MV-4-11 (cell line): Measurements from ENCODE around the gene TIAM1.

ENCODE experiments used
- DNase-seq: peaks from one replicate; lab custom pipeline; 2025; lab: John Stamatoyannopoulos, UW

The TIAM1 gene

GRCh38 chr21:31173881-31174555, 170.0 kb downstream of the TIAM1 start:
- DNase-seq: no peak

DNA sequence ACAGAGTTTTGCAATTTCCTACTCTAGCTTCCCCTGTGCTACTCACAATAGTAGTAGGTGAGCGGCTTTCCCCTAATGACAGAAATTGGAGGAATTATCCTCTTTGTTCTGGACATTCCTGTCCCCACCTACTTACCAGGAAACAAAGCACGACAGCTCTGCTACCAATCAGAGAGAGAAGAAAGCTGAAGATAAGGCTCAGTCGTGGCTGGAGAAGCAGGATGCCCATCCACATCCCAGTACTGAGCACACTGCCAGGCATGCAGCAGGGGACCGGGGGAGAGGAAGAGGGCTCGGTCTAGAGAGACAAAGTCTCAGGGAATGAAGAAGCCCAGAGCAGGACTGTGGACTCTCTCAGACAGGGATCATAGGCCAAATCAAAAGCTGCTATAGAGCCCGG, 171.7 kb downstream of the TIAM1 start:
- no peak for DNase-seq

DNA sequence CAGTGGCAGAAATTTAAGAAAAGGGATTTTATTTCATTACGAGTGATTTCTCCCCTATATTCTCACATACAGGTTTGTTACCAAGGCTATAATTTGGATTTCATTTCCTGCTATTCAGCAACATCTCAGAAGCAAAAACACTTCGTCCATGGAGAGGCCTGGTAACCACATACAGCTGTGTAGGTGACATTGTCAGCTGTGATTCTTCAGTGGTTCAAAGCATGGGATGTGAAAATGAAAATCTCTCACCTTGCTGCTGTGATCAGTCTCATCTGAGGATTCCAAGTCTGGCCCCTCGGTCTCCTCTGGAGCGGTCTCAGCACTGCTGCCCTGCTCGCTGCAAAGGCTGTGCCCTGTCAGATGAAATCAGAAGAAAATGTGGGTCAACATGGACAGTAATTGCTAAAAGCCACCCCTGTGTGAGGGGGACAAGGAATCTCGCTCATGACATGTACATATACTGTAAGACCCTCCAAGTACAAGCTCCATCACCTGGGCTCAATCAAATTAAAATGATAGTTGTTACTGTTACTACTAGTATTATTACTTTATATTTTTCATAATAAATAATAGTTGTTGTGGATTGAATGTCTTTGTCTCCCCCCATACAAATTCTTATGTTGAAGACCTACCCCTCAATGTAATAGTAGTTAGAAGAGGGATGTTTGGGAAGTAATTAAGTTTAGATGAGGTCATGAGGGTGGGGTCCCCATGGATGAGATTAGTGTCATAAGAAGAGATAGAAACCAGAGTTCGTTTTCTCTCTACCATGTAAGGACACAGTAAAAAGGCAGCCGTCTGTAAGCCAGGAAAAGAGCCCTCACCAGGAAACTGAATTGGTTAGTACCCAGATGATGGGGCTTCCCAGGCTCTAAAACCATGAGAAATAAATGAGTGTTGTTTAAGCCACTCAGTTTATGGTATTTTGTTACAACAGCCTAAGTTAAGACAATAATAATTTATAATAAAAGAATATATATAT, 179.1 kb downstream of the TIAM1 start:
- no peak for DNase-seq

GRCh38 chr21:31162827-31163226, 181.2 kb downstream of the TIAM1 start:
- DNase-seq: no peak

DNA sequence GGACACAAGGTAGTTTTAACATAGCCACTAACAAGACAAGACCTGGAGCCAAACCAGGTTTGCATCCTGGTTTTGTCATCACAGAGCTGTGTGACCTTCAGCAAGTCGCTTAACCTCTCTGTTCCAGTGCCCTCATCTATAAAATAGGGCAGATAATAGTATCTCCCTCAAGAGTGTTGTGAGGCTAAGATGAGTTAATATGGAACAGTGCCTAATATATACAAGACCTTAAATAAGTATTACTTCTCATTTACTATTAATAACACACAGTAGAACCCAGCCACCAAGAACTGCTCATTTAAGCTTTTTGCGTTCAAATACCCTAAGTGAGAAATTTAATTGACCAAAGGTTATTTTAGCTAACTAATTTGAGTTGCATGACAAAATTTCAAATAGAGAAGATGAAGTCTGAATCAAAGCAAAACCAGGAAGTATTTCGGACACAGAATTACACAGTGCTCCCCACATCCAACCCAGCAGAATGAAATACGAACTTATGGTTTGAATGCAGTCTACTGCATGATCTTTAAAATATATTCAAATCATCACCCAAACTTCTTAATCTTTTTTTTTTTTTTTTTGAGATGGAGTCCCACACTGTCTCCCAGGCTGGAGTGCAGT, 181.9 kb downstream of the TIAM1 start:
- DNase-seq: no peak

DNA sequence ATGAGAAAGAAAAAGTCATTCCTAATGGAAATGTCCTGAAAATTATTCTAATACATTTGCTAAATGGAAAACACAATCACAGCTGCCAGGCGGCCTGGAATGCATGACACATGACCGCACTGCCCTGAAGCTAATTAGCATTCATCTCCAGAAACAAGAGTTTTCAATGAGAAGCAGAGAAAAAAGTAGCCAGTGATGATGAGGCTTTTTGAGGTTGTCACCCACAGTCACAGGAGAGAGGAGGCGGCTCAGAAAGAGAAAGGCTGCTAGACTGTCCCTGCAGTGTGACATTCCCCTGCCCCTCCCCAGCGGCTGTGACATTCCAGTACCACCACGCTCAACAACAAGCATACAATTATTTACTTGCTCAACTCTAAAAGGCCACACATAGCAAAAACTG, 182.9 kb downstream of the TIAM1 start:
- DNase-seq: no peak

DNA sequence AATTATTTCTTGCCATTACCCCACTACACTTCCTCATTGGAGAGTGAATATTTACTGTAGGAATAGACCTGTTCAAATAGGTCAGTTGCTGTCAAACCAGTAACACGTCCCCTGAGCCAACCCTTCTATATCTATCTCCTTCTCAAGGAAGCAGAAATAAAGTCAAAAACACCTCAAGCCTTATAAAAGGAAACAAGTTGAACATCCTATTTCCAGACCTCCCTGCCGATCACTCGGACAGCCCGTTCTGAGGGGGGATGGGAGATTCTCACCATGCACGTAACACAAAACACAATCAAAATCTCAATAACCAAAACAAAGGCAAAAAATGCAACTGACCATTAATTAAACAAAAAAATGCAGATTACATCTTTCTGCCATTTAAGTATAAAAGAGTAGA, 184.3 kb downstream of the TIAM1 start:
- no peak for DNase-seq

GRCh38 chr21:31158789-31159581, 185.1 kb downstream of the TIAM1 start:
- DNase-seq: peak; percentile 69

DNA sequence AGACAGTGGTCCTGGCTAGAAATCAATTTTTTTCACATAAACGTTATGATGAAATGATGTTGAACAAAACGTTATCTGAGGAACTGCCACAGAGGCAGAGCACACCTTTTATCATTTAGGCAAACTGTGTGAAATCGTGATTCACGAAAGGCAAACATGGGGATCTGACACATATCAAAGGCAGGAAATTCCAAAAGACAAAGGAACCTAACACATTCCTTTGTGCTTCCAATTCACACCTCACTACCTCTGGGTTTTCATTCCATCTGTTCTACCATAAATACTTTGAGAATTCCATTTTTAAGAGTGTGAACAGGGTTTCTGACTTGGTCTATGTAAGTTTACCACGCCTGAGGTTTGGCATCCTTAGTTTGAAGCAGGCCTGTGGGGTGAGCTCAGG, 186.3 kb downstream of the TIAM1 start:
- DNase-seq: no peak

DNA sequence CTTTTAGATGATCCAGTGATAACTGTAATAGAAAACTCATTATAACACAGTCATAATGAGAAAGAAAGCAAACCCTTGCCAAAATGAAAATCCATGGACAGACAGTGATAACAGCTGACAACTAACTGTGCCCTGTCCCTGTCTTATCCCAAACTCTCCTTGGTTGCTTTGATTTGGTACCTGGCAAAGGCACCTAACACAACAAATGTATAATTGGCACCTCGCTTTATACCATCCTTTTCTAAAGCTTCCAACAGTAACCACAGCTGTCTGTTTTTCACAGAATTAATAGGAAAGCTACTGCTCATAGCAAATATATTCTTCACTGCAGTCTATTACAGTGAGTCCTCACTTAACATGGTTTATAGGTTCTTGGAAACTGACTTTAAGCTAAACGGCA, 187.4 kb downstream of the TIAM1 start:
- DNase-seq: no peak

GRCh38 chr21:31156169-31156568, 187.9 kb downstream of the TIAM1 start:
- DNase-seq: no peak

GRCh38 chr21:31151156-31152045, 192.7 kb downstream of the TIAM1 start:
- no peak for DNase-seq

DNA sequence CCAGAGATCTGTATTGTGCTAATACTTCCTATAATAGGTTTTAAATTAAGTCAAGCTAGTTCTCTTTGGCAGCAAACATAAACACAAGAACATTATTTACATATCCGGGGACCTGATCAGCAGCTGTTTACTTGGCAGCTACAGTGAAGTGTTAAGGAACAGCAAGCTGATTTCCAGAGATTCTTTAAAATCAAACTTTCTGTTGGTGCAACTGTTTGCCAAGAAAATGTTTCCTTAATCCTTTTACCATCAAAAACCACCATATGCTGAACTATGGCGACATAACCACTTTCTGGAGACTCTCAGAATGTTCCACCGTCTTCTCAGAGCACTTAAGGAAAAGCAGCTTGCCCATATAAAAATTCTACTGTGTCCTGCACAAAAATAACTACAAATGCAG, 198.8 kb downstream of the TIAM1 start:
- no peak for DNase-seq

DNA sequence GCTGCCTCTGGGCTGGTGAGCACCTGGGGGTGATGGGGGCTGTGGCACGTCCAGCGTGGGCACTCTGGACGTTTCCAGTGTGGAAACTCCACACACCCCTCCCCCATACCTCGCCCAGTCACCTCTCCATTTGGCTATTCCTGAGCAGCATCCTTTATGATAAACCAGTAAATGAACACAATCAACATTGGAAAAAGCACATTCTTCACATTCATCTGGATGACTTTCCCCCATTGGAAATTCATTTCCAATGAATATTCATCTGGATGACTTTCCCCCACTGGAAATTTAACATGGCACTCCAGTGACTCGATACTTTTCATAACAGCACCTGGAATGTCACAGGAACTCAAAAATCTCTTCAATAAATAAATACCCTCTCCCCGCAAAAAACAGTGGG, 201.0 kb downstream of the TIAM1 start:
- no peak for DNase-seq

GRCh38 chr21:31142600-31142999, 201.5 kb downstream of the TIAM1 start:
- no peak for DNase-seq

- DNase-seq: no peak
Observed at GRCh38 chr21:31141389-31142000, 202.6 kb downstream of the TIAM1 start.

GRCh38 chr21:31140676-31141075, 203.4 kb downstream of the TIAM1 start:
- DNase-seq: no peak

DNA sequence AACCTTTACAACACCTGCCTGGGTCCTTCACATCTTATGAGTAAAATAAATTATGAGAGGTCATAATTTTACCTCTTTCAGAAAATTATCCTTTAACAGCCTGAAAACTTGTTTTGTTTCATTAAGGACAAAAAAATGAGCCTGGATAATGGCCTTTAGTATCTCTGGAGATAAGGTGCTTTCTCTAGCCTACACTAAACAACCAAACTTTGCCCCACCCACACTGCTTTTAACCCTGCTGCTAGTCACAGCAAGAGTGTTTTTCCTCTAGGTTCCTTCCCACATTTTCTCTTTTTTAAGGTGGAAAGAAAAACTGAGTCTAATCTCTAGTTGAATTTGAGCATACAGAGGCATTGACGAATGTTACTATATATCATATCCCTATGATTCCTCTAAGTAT, 204.0 kb downstream of the TIAM1 start:
- no peak for DNase-seq

DNA sequence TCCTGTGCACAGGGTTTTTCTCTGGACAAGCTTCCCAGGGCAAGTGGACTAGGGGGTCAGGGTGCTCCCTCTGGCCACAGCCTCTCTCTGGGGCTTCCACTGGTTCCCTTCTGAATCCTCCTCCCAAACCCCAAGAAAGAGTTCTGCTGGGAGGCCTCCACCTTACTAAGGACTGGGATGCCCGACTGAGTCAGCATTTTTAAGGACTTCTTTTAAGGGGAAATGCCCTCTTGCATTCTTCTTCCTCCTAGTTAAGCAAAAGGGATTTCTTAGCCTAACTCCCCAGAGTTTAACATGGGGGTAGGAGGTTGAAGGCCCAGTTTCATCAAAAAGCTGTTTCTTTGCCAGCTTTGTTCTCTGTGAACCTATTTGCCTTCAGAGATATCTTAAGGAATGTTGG, 206.1 kb downstream of the TIAM1 start:
- no peak for DNase-seq

GRCh38 chr21:31136891-31137290, 207.2 kb downstream of the TIAM1 start:
- DNase-seq: peak; percentile 67
